HFFc6 (cell line): ENCODE data around the gene HNRNPUL1. TPM values are rescaled to one million over a fixed set of nuclear protein-coding genes. Genes with fewer than 3 reads are reported as not detected.

Source experiments
- DNase-seq: peaks from one replicate; pipeline ENCODE4 v3.0.0-alpha.2; 2018
- H3K27ac Mint-ChIP-seq: 2 replicates; pipeline ENCODE4 v1.8.0; 2020; ENCODE audit warnings: mild to moderate bottlenecking, mixed read lengths
- H3K27me3 Mint-ChIP-seq: 2 replicates; pipeline ENCODE4 v1.8.0; 2021; ENCODE audit warnings: mild to moderate bottlenecking, moderate library complexity, mixed read lengths; ENCODE audit not compliant: insufficient read depth
- H3K36me3 Mint-ChIP-seq: 2 replicates; pipeline ENCODE4 v1.8.0; 2021; ENCODE audit warnings: low read depth, mixed read lengths
- H3K4me1 Mint-ChIP-seq: 2 replicates; pipeline ENCODE4 v1.8.0; 2020; ENCODE audit warnings: low read depth, mixed read lengths
- H3K4me3 Mint-ChIP-seq: 2 replicates; pipeline ENCODE4 v1.8.0; 2020; ENCODE audit warnings: mild to moderate bottlenecking, moderate library complexity, mixed read lengths
- H3K9me3 Mint-ChIP-seq: 2 replicates; pipeline ENCODE4 v1.8.0; 2020; ENCODE audit warnings: mild to moderate bottlenecking, mixed read lengths
- CTCF ChIP-seq: fragments of 200-600 bp; sonication (generic); IDR thresholded peaks from 2 replicates; pipeline ENCODE4 v1.5.0; 2021; ENCODE audit warnings: antibody characterized with exemption, mild to moderate bottlenecking
- total RNA-seq, 6 experiments: library from RNA; stranded (reverse); fragmentation: NEBNext Ultra II Directional; extraction: Animal tissue kit (Norgen Biotek cat#: 25700); gene quantifications; 2 replicates in 1 of 6; 3 replicates in 5 of 6; pipeline ENCODE4 v1.2.3, GENCODE V29; 2021

HNRNPUL1 gene
- total RNA-seq, 6 experiments from 2014 or later: 176 to 245 (median 234) TPM

GRCh38 chr19:41238244-41238643 lies 25.9 kb upstream of the HNRNPUL1 start:
- DNase-seq: no peak
- Mint-ChIP-seq H3K9me3 (no peaks in the 10 kb centered on the region), H3K27me3 (peaks cover 15% of the 10 kb centered on the region), H3K27ac (peak overlapping the region; percentile 54), H3K4me1 (no peaks in the 10 kb centered on the region; the same call in 1 of the 2 replicates), H3K36me3 (peaks cover 13% of the 10 kb centered on the region), H3K4me3 (no peak overlapping the region; the same call in 1 of the 2 replicates)
- no peak for TF ChIP-seq CTCF

GRCh38 chr19:41239363-41239762 lies 24.8 kb upstream of the HNRNPUL1 start:
- H3K27ac Mint-ChIP-seq: no peak overlapping the region; the same call in 1 of the 2 replicates
- no peak for DNase-seq
- peaks cover 6% of the 10 kb centered on the region for H3K36me3 Mint-ChIP-seq
- TF ChIP-seq CTCF: no peak
- no peaks in the 10 kb centered on the region for H3K9me3 Mint-ChIP-seq
- no peak overlapping the region for H3K4me3 Mint-ChIP-seq
- no peaks in the 10 kb centered on the region; the same call in 1 of the 2 replicates for H3K4me1 Mint-ChIP-seq
- H3K27me3 Mint-ChIP-seq: peaks cover 15% of the 10 kb centered on the region

DNA sequence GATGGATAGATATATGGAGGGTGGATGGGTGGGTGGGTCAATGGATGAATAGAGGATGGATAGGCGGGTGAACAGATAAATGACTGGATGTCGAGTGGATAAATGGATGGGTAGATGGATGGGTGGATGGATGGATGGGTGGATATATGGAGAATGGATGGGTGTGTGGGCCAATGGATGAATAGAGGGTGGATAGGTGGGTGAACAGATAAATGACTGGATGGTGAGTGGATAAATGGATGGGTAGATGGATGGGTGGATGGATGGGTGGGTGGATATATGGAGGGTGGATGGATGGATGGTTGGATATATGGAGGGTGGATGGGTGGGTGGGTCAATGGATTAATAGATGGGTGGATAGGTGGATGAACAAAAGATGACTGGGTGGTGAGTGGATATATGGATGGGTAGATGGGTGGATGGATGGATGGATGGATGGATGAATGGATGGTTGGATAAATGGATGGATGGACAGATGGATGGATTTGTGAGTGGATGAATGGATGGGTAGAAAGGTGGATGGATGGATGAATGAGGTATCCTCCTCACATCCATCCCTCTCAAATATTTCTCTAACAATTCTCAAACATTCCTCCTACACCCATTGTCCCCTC lies 24.1 kb upstream of the HNRNPUL1 start:
- no peak for DNase-seq
- Mint-ChIP-seq H3K4me3 (no peak overlapping the region), H3K27ac (no peak overlapping the region; the same call in 1 of the 2 replicates), H3K27me3 (peaks cover 15% of the 10 kb centered on the region), H3K9me3 (no peaks in the 10 kb centered on the region), H3K4me1 (no peaks in the 10 kb centered on the region; the same call in 1 of the 2 replicates), H3K36me3 (peaks cover 2% of the 10 kb centered on the region)
- TF ChIP-seq CTCF: no peak

DNA sequence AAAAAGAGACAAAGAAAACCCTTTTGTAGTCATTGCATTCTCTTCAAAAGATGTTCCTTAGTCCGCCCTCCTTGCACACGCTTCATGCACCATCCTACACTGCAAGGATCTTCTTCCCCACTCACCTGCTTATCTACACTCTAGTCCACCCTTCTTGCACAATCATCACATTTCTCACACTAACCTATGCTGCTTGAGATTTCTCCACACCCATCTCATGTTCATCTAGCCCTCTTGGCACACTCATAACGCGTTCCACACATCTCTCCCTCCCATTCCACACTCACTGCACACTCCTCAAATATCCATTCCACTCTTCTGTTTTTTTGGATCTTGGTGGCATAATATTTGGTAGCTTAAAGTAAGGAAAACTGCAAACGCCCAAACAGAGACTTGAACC lies 22.3 kb upstream of the HNRNPUL1 start:
- TF ChIP-seq CTCF: no peak
- peaks cover 14% of the 10 kb centered on the region for H3K27me3 Mint-ChIP-seq
- H3K9me3 Mint-ChIP-seq: no peaks in the 10 kb centered on the region
- H3K4me3 Mint-ChIP-seq: no peak overlapping the region
- H3K36me3 Mint-ChIP-seq: peaks cover 16% of the 10 kb centered on the region
- H3K4me1 Mint-ChIP-seq: no peaks in the 10 kb centered on the region; the same call in 1 of the 2 replicates
- no peak for DNase-seq
- no peak overlapping the region for H3K27ac Mint-ChIP-seq

DNA sequence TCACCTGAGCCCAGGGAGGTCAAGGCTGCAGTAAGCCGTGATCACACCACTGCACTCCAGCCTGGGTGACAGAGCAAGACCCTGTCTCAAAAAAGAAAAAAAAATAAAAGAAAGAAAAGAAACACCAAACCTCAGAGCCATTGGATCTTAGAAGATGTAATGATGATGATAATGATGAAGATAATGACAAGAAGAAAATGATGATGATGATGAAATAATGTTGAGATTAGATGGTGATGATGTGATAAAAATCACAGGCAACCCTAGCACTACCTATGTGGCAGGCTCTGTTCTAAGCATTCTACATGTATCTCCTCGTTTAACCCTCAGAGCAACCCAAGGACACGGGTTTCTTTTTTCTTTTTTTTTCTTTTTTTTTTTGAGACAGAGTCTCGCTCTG lies 20.1 kb upstream of the HNRNPUL1 start:
- no peak for DNase-seq
- Mint-ChIP-seq H3K4me1 (no peaks in the 10 kb centered on the region; the same call in 1 of the 2 replicates), H3K36me3 (peaks cover 30% of the 10 kb centered on the region), H3K4me3 (no peak overlapping the region), H3K27me3 (peaks cover 16% of the 10 kb centered on the region), H3K9me3 (no peaks in the 10 kb centered on the region), H3K27ac (no peak overlapping the region)
- no peak for TF ChIP-seq CTCF
